ENCODE results near the gene KLHL20.

- no peak for TF ChIP-seq YY1 (IDR thresholded peaks at IDR 0.05; ENCODE audit: insufficient read depth, insufficient read length)
- TF ChIP-seq ZNF274 (IDR thresholded peaks at IDR 0.05; ENCODE audit: low read depth, low read length), result no peak
- TF ChIP-seq SUZ12 (IDR thresholded peaks at IDR 0.05; ENCODE audit: extremely low read depth, insufficient read depth, insufficient read length), result no peak
Measured at GRCh38 chr1:173682184-173682583, 32.6 kb upstream of the KLHL20 start.

All from NT2/D1 (cell line).